ENCODE data around the gene OPA3.
"Not testable (repeated sequence)": the region's sequence is repeated elsewhere in the genome, so short reads cannot be mapped to it uniquely, and the experiment has no call there.

OPA3 gene

DNA sequence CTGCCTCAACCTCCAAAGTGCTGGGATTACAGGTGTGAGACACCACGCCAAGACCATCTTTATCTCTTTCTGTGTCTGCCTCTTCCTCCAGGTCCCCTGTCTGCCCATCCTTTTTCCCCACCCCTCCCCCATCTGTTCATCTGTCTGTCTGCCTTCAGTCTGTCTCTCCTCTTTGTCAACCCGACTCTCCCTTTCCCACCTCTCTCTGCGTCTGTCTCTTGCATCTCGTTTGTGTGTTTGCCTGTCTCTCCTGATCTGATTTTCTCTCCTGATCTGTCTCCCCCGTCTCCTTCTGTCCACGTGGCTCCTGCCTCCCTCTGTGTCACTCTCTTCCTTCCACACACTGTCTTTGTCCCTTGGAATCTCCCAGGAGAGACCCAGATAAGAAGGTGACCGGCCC is 67.4 kb downstream of the OPA3 start:
- DNase-seq = no peak

- DNase-seq = no peak
These were observed 68.7 kb downstream of the OPA3 start for GRCh38 chr19:45515807-45516401.

- DNase-seq = no peak
These were observed 69.4 kb downstream of the OPA3 start for GRCh38 chr19:45515081-45515624.

DNA sequence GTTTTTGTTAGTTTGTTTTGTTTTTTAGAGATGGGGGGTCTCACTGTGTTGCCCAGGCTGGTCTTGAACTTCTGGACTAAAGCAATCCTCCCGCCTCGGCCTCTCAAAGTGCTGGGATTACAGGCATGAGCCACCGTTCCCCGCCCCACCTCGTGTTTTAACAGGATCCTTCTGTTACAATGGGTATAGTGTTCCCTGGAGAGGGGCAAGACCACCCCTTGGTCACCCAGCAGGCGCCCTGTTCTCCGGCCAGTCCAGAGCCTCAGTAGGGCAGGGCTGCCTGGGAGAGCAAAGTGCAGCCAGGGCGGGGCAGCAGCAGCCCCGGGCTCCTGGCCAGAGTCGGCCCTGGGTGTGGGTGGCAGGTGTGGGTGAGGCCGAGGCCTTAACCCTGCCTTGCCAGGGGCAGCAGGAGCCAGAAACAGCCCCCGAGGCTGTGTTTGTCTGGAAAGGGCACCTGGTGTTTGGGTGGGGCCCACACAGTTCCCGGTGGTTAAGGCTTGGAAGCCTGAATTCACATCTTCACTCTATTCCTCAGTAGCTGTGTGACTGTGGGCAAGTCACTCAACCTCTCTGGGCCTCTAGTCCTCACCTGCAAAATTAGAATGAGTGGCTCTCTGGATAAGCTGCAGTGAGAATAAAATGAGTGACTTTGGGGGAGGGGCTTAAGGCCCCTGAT is 70.1 kb downstream of the OPA3 start:
- no peak for DNase-seq

- no peak for DNase-seq
These were observed 71.6 kb downstream of the OPA3 start for GRCh38 chr19:45512881-45513483.

DNA sequence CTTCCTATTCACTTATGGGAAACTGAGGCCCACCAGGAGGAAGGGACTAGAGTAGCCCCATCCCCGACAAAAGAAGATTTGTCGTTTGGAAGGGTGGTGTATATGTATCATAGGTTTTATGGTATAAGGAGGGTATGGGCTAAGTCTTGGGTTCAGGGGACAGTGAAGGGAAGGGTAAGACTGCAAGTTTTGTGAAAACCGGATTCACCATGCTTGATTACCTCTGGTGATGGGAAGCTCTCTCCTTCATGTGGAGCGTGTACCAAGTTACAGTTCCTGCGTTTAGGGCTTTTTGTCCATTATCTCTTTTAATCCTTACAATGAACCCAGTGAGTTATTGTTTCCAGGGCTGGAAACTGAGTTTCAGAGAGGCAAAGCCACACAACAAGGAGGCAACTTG is 73.5 kb downstream of the OPA3 start:
- DNase-seq = no peak

DNA sequence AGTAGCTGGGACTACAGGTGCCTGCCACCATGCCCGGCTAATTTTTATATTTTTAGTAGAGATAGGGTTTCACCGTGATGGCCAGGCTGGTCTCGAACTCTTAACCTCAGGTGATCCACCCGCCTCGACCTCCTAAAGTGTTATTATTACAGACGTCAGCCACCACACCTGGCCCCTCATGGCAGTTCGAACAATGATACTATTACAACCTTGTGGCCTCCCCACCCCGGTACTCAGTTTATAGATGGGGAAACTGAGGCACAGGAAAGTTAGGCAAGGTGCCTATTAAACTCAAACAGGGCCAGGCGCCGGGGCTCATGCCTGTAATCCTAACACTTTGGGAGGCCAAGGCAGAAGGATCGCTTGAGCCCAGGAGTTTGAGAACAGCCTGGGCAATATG is 74.2 kb downstream of the OPA3 start:
- not testable (repeated sequence) for DNase-seq

DNA sequence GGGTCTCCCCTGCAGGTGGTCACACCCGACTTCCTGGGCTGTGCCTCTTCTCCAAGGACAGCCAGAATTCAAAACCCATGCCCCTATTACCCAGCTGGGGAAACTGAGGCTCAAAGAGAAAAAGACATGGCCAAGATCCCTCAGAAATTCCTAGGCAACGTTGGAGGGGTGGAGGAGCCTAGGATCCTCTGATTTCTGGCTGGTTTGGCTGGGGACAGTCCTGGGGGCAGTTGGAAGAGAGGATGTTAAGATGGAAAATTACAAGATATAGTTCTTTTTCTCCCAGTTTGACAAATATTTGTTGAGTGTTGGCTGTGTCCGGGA is 74.9 kb downstream of the OPA3 start:
- DNase-seq = no peak

GRCh38 chr19:45508861-45509691 is 75.5 kb downstream of the OPA3 start:
- DNase-seq = peak; percentile 56

- peak; percentile 57 for DNase-seq
These were observed 76.2 kb downstream of the OPA3 start for GRCh38 chr19:45508417-45508860.

GRCh38 chr19:45507872-45508416 is 76.7 kb downstream of the OPA3 start:
- no peak for DNase-seq

DNA sequence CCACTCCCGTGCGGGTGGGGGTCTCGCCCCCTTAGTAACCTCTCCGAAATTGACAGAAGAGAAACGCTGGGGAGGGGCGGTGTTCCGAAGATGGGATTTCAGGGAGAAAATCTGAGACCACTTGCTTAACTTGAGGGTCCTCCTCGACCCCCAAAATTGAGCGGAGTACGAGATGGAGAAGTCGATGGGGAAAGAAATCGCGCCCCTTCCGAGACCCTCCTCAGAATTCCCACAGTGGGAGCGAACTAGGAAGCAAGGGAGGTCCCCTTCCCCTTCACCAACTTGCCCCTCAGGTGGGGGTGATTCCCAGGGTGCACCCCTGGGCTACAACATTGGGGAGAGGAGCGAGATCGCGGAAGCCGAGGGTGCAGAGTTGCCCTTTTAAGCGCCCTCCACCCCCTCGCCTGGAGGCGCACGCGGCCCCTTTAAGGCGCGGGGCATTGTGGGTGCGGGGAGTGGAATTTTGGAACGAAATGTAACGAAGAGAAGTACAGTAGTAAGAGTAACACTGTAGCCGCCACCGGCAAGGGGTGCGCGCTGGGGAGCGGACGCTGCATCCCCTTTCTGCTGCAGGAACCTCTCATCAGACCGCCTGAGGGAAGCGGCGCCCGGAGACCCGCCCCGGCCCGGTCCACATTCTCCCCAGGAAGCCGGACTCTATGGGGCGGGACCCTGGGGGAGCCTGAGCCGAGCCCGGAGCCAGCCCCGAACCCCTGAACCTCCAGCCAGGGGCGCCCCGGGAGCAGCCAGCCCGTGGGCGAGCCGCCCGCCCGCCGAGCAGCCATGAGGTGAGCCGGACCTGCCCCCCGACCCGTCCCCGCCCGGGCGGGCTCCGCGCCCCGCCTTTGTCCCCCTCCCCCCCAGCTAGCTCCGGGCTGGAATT is 77.4 kb downstream of the OPA3 start, which contains the start of gene VASP:
TSS of gene VASP (plus strand) at position 491 of the 883 bp plus-strand sequence. CDS start at position 784, 293 bp downstream.
- DNase-seq = peak; percentile 55

DNA sequence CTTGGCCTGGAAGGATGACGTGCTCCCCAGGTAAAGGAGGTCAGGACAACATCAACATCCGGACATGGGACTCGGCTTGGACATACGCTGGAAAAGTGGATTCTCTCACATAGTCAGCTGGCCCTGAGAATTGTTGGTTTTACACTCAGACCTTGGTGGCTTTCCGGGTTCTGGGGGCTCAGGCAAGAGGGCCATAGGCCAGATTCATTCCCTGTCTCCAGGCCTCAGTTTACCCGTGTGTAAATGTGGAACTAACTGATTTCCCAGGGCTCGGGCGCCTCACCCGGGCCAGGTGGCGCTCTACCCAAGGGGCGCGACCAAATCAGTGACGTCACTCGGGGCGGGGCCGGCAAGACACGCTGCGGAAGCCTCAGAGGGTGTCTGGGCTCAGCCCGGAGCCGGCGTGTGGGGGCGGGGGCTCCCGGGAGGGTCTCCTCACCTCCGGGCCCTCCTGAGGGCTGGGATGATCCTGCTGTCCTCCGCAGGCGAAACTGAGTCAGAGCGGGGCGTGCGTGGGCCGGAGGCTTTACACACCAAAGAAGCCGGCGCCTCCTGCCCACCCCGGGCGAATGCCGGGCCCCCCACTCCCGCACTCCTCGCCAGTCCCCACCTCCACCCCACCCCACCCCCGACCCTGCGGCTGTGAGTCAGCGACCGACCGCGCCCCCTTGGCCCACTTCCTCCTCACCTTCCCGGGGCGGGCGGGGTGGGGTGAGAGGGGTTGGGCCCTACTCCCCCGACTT is 78.2 kb downstream of the OPA3 start:
- DNase-seq = peak; percentile 89

GRCh38 chr19:45505996-45506245 is 78.7 kb downstream of the OPA3 start:
- DNase-seq = no peak

DNA sequence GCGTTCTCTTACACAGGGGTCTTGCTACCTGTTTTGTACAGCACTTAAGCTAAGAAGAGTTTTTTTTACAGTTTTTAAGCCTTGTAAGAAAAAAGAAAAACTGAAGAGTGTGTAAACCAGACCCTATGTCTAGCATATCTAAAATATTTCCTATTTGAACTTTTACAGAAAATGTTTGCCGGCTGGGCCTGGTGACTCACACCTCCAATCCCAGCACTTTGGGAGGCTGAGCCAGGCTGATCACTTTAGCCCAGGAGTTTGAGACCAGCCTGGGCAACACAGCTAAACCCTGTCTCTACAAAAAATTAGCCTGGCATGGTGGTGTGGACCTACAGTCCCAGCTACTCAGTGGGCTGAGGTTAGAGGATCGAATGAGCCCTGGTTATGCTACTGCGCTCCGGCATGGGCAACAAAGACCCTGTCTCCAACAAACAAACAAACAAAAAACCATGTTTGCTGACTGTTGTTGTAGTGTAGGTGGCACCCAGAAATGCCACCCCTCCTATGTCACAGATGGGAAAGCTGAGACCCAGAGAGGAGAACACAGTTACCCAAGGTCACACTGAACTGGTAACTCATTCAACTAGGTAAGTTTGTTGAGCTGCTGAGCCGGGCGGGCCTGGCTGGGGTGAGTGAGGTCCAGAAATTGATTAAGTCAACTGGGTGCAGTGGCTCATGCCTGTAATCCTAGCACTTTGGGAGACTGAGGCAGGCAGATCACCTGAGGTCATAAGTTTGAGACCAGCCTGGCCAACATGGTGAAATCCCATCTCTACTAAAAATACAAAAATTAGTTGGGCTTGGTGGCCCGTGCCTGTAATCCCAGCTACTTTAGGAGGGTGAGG is 79.2 kb downstream of the OPA3 start:
- DNase-seq = no peak

- DNase-seq = no peak
These were observed 80.7 kb downstream of the OPA3 start for GRCh38 chr19:45503909-45504308.

DNA sequence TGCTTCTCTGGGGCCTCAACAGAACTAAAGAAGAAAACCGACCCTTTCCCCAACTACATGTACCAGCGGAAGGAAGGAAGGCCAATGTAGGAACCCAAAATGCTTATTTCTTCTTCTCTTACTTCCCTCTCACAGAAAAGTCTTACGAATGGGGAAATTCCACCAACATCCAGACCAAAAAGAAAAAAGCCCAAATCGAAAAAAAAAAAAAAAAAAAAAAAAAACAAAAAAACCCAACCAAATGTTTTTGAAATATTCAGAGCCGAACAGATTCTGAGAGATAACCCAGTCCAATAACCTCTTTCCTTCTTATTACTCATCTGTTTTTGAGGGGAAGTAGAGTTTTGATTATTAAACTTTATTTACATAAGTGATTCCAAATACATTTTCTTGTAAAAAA is 82.5 kb downstream of the OPA3 start:
- no peak for DNase-seq

GRCh38 chr19:45501730-45502014 is 82.9 kb downstream of the OPA3 start:
- DNase-seq = no peak

GRCh38 chr19:45500918-45501729 is 83.5 kb downstream of the OPA3 start:
- no peak for DNase-seq
